ENCODE data around the gene SPINK8.
"Not testable (repeated sequence)": the region's sequence is repeated elsewhere in the genome, so short reads cannot be mapped to it uniquely, and the experiment has no call there.

SPINK8 gene

GRCh38 chr3:48333346-48334245 lies at the start of gene SPINK8:
Gene SPINK8, minus strand, starts transcription at chr3:48333661. Its CDS starts 5,320 bp downstream, at chr3:48328341.
- not testable (repeated sequence) for H3K4me1 ChIP-seq (ENCODE audit: control insufficient read depth, insufficient read depth, low read length); H3K9me3 ChIP-seq (ENCODE audit: control insufficient read depth in 2 of 2, low read length in 2 of 2); H3K4me3 ChIP-seq (ENCODE audit: low read length in 2 of 2); H3K9ac ChIP-seq (ENCODE audit: low read length in 2 of 2); H3K27me3 ChIP-seq (ENCODE audit: control insufficient read depth in 1 of 2, insufficient read depth in 2 of 2, low read length in 2 of 2); H3K27ac ChIP-seq (ENCODE audit: low read length); H3K36me3 ChIP-seq (ENCODE audit: control insufficient read depth in 2 of 2, insufficient read depth in 2 of 2, low read length in 2 of 2)

GRCh38 chr3:48372862-48373435 lies 39.5 kb upstream of the SPINK8 start:
- H3K9me3 ChIP-seq (ENCODE audit: control insufficient read depth in 2 of 2, low read length in 2 of 2), result no peaks in the 10 kb centered on the region
- no peak overlapping the region for H3K27ac ChIP-seq (ENCODE audit: low read length)
- H3K27me3 ChIP-seq (ENCODE audit: control insufficient read depth in 1 of 2, insufficient read depth in 2 of 2, low read length in 2 of 2), result no peaks in the 10 kb centered on the region
- H3K4me1 ChIP-seq (ENCODE audit: control insufficient read depth, insufficient read depth, low read length), result no peaks in the 10 kb centered on the region
- H3K9ac ChIP-seq (ENCODE audit: low read length in 2 of 2), result no peak overlapping the region
- no peaks in the 10 kb centered on the region for H3K36me3 ChIP-seq (ENCODE audit: control insufficient read depth in 2 of 2, insufficient read depth in 2 of 2, low read length in 2 of 2)
- no peak overlapping the region for H3K4me3 ChIP-seq (ENCODE audit: low read length in 2 of 2)

GRCh38 chr3:48372377-48372770 lies 38.9 kb upstream of the SPINK8 start:
- no peaks in the 10 kb centered on the region for H3K27me3 ChIP-seq (ENCODE audit: control insufficient read depth in 1 of 2, insufficient read depth in 2 of 2, low read length in 2 of 2)
- H3K9ac ChIP-seq (ENCODE audit: low read length in 2 of 2), result no peak overlapping the region
- H3K4me1 ChIP-seq (ENCODE audit: control insufficient read depth, insufficient read depth, low read length), result no peaks in the 10 kb centered on the region
- no peak overlapping the region for H3K27ac ChIP-seq (ENCODE audit: low read length)
- no peaks in the 10 kb centered on the region for H3K9me3 ChIP-seq (ENCODE audit: control insufficient read depth in 2 of 2, low read length in 2 of 2)
- H3K4me3 ChIP-seq (ENCODE audit: low read length in 2 of 2), result no peak overlapping the region
- no peaks in the 10 kb centered on the region for H3K36me3 ChIP-seq (ENCODE audit: control insufficient read depth in 2 of 2, insufficient read depth in 2 of 2, low read length in 2 of 2)

GRCh38 chr3:48371651-48372376 lies 38.4 kb upstream of the SPINK8 start, which contains the start of gene FBXW12:
Gene FBXW12, plus strand, starts transcription at chr3:48372219. Its CDS starts 549 bp downstream, at chr3:48372768.
- no peak within 1 kb of the TSS for H3K4me3 ChIP-seq (ENCODE audit: low read length in 2 of 2)

GRCh38 chr3:48370333-48370713 lies 36.9 kb upstream of the SPINK8 start:
- Histone ChIP-seq H3K27me3 (ENCODE audit: control insufficient read depth in 1 of 2, insufficient read depth in 2 of 2, low read length in 2 of 2) (no peaks in the 10 kb centered on the region), H3K9me3 (ENCODE audit: control insufficient read depth in 2 of 2, low read length in 2 of 2) (no peaks in the 10 kb centered on the region), H3K4me1 (ENCODE audit: control insufficient read depth, insufficient read depth, low read length) (peaks cover 2% of the 10 kb centered on the region), H3K36me3 (ENCODE audit: control insufficient read depth in 2 of 2, insufficient read depth in 2 of 2, low read length in 2 of 2) (no peaks in the 10 kb centered on the region), H3K4me3 (ENCODE audit: low read length in 2 of 2) (no peak overlapping the region), H3K9ac (ENCODE audit: low read length in 2 of 2) (no peak overlapping the region), H3K27ac (ENCODE audit: low read length) (peak overlapping the region; percentile 18)

More at GRCh38 chr3:48371651-48372376, 38.4 kb upstream of the SPINK8 start, which contains the start of gene FBXW12:
- Histone ChIP-seq H3K36me3 (ENCODE audit: control insufficient read depth in 2 of 2, insufficient read depth in 2 of 2, low read length in 2 of 2) (no peaks in the 10 kb centered on the region), H3K9me3 (ENCODE audit: control insufficient read depth in 2 of 2, low read length in 2 of 2) (no peaks in the 10 kb centered on the region), H3K27me3 (ENCODE audit: control insufficient read depth in 1 of 2, insufficient read depth in 2 of 2, low read length in 2 of 2) (no peaks in the 10 kb centered on the region), H3K4me1 (ENCODE audit: control insufficient read depth, insufficient read depth, low read length) (peaks cover 2% of the 10 kb centered on the region), H3K9ac (ENCODE audit: low read length in 2 of 2) (no peak within 1 kb of the TSS), H3K27ac (ENCODE audit: low read length) (no peak within 1 kb of the TSS)

GRCh38 chr3:48369693-48370332 lies 36.4 kb upstream of the SPINK8 start:
- Histone ChIP-seq H3K4me1 (ENCODE audit: control insufficient read depth, insufficient read depth, low read length) (peaks cover 2% of the 10 kb centered on the region), H3K4me3 (ENCODE audit: low read length in 2 of 2) (no peak overlapping the region), H3K9ac (ENCODE audit: low read length in 2 of 2) (peak overlapping the region in 1 of 2 donors; percentile 21), H3K9me3 (ENCODE audit: control insufficient read depth in 2 of 2, low read length in 2 of 2) (no peaks in the 10 kb centered on the region), H3K27me3 (ENCODE audit: control insufficient read depth in 1 of 2, insufficient read depth in 2 of 2, low read length in 2 of 2) (no peaks in the 10 kb centered on the region), H3K27ac (ENCODE audit: low read length) (peak overlapping the region; percentile 18), H3K36me3 (ENCODE audit: control insufficient read depth in 2 of 2, insufficient read depth in 2 of 2, low read length in 2 of 2) (no peaks in the 10 kb centered on the region)

GRCh38 chr3:48367201-48367600 lies 33.7 kb upstream of the SPINK8 start:
- Histone ChIP-seq H3K36me3 (ENCODE audit: control insufficient read depth in 2 of 2, insufficient read depth in 2 of 2, low read length in 2 of 2) (no peaks in the 10 kb centered on the region), H3K9ac (ENCODE audit: low read length in 2 of 2) (no peak overlapping the region), H3K27ac (ENCODE audit: low read length) (no peak overlapping the region), H3K4me3 (ENCODE audit: low read length in 2 of 2) (no peak overlapping the region), H3K27me3 (ENCODE audit: control insufficient read depth in 1 of 2, insufficient read depth in 2 of 2, low read length in 2 of 2) (no peaks in the 10 kb centered on the region), H3K4me1 (ENCODE audit: control insufficient read depth, insufficient read depth, low read length) (peaks cover 2% of the 10 kb centered on the region), H3K9me3 (ENCODE audit: control insufficient read depth in 2 of 2, low read length in 2 of 2) (no peaks in the 10 kb centered on the region)

- Histone ChIP-seq H3K9ac (ENCODE audit: low read length in 2 of 2) (no peak overlapping the region), H3K4me1 (ENCODE audit: control insufficient read depth, insufficient read depth, low read length) (peaks cover 2% of the 10 kb centered on the region), H3K27me3 (ENCODE audit: control insufficient read depth in 1 of 2, insufficient read depth in 2 of 2, low read length in 2 of 2) (no peaks in the 10 kb centered on the region), H3K36me3 (ENCODE audit: control insufficient read depth in 2 of 2, insufficient read depth in 2 of 2, low read length in 2 of 2) (no peaks in the 10 kb centered on the region), H3K4me3 (ENCODE audit: low read length in 2 of 2) (no peak overlapping the region), H3K9me3 (ENCODE audit: control insufficient read depth in 2 of 2, low read length in 2 of 2) (no peaks in the 10 kb centered on the region), H3K27ac (ENCODE audit: low read length) (no peak overlapping the region)
Observed at GRCh38 chr3:48364840-48365239, 31.4 kb upstream of the SPINK8 start.

GRCh38 chr3:48361928-48362327 lies 28.5 kb upstream of the SPINK8 start:
- H3K27ac ChIP-seq (ENCODE audit: low read length), result no peak overlapping the region
- H3K36me3 ChIP-seq (ENCODE audit: control insufficient read depth in 2 of 2, insufficient read depth in 2 of 2, low read length in 2 of 2), result no peaks in the 10 kb centered on the region
- no peaks in the 10 kb centered on the region for H3K27me3 ChIP-seq (ENCODE audit: control insufficient read depth in 1 of 2, insufficient read depth in 2 of 2, low read length in 2 of 2)
- H3K4me3 ChIP-seq (ENCODE audit: low read length in 2 of 2), result no peak overlapping the region
- H3K9me3 ChIP-seq (ENCODE audit: control insufficient read depth in 2 of 2, low read length in 2 of 2), result no peaks in the 10 kb centered on the region
- no peak overlapping the region for H3K9ac ChIP-seq (ENCODE audit: low read length in 2 of 2)
- no peaks in the 10 kb centered on the region for H3K4me1 ChIP-seq (ENCODE audit: control insufficient read depth, insufficient read depth, low read length)

- H3K4me1 ChIP-seq (ENCODE audit: control insufficient read depth, insufficient read depth, low read length), result no peaks in the 10 kb centered on the region
- H3K9ac ChIP-seq (ENCODE audit: low read length in 2 of 2), result no peak overlapping the region
- no peak overlapping the region for H3K4me3 ChIP-seq (ENCODE audit: low read length in 2 of 2)
- H3K36me3 ChIP-seq (ENCODE audit: control insufficient read depth in 2 of 2, insufficient read depth in 2 of 2, low read length in 2 of 2), result no peaks in the 10 kb centered on the region
- H3K9me3 ChIP-seq (ENCODE audit: control insufficient read depth in 2 of 2, low read length in 2 of 2), result no peaks in the 10 kb centered on the region
- H3K27me3 ChIP-seq (ENCODE audit: control insufficient read depth in 1 of 2, insufficient read depth in 2 of 2, low read length in 2 of 2), result peaks cover 0 to 4% of the 10 kb centered on the region in 2 donors
- no peak overlapping the region for H3K27ac ChIP-seq (ENCODE audit: low read length)
Observed at GRCh38 chr3:48356419-48356818, 23.0 kb upstream of the SPINK8 start.
